T-helper 9 cell (primary cell): ENCODE results near the gene NKAPL.

Experiments
- DNase-seq: peaks from one replicate; pipeline ENCODE4 v3.0.0-alpha.2; 2020
- total RNA-seq, 2 donors: gene quantifications; one replicate each; lab custom pipeline; 2026; lab: John Stamatoyannopoulos, UW

NKAPL gene
- total RNA-seq = 0 to 0.14 reads per million in 2 donors

- no peak for DNase-seq
Observed at GRCh38 chr6:28258877-28259777, at the start of gene NKAPL. Gene NKAPL (plus strand): TSS chr6:28259297. CDS start chr6:28259372, 75 bp downstream.

- no peak for DNase-seq
Observed at GRCh38 chr6:28209753-28210535, 49.2 kb upstream of the NKAPL start.

- no peak for DNase-seq
Observed at GRCh38 chr6:28211840-28212509, 47.1 kb upstream of the NKAPL start.

- no peak for DNase-seq
Observed at GRCh38 chr6:28212510-28213212, 46.4 kb upstream of the NKAPL start.

- DNase-seq = no peak
Observed at GRCh38 chr6:28213213-28213523, 45.9 kb upstream of the NKAPL start.

GRCh38 chr6:28215425-28215824 is 43.7 kb upstream of the NKAPL start:
- DNase-seq = no peak

- no peak for DNase-seq
Observed at GRCh38 chr6:28217890-28218289, 41.2 kb upstream of the NKAPL start.

- no peak for DNase-seq
Observed at GRCh38 chr6:28218312-28219248, 40.5 kb upstream of the NKAPL start.

GRCh38 chr6:28220257-28221133 is 38.6 kb upstream of the NKAPL start:
- DNase-seq = no peak

- no peak for DNase-seq
Observed at GRCh38 chr6:28224131-28225055, 34.7 kb upstream of the NKAPL start.

GRCh38 chr6:28225056-28225834 is 33.9 kb upstream of the NKAPL start, which contains the start of gene ZSCAN9:
Gene ZSCAN9 (plus strand): TSS chr6:28225275. CDS start chr6:28227085, 1,810 bp downstream.
- DNase-seq = no peak

- no peak for DNase-seq
Observed at GRCh38 chr6:28226460-28226859, 32.6 kb upstream of the NKAPL start.

- no peak for DNase-seq
Observed at GRCh38 chr6:28232785-28233184, 26.3 kb upstream of the NKAPL start.

GRCh38 chr6:28235912-28236452 is 23.1 kb upstream of the NKAPL start:
- DNase-seq = no peak

- no peak for DNase-seq
Observed at GRCh38 chr6:28239636-28240035, 19.5 kb upstream of the NKAPL start.

GRCh38 chr6:28240471-28240870 is 18.6 kb upstream of the NKAPL start:
- DNase-seq = no peak

- DNase-seq = no peak
Observed at GRCh38 chr6:28243946-28244345, 15.2 kb upstream of the NKAPL start.
